ENCODE results near the gene OR52N1. TPM values are rescaled to one million over a fixed set of nuclear protein-coding genes. Genes with fewer than 3 reads are reported as not detected.

Gene OR52N1
- total RNA-seq: not detected
- long read RNA-seq: 0 reads

DNA sequence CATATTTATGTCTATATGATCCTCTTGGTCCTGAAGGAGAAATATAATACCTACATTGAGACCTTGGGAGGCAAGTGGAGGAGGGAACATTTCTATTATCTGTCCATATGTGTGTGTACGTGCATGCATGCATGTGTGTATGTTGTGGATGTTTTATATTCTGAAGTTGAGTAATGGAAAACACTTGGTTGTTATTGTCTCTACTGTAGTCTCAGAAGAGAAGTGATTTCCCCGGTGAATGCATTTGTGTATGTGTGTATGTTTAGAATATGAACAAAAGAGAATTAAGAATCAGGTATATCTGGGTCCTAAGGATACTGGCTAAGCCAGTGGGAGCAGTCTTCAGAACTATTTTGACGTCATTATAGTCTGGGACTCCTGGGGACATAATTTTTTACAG is at the start of gene OR52N1:
OR52N1 (minus strand) TSS at position 101 of the 400 bp plus-strand sequence. CDS start 2,449 bp downstream, outside the sequence.
- Histone ChIP-seq H3K36me3 (no peaks in the 10 kb centered on the region), H3K27ac (no peak within 1 kb of the TSS), H3K4me1 (no peaks in the 10 kb centered on the region), H3K27me3 (no peaks in the 10 kb centered on the region), H3K9me3 (no peaks in the 10 kb centered on the region), H3K4me3 (no peak within 1 kb of the TSS)
- TF ChIP-seq, protein P1, sequence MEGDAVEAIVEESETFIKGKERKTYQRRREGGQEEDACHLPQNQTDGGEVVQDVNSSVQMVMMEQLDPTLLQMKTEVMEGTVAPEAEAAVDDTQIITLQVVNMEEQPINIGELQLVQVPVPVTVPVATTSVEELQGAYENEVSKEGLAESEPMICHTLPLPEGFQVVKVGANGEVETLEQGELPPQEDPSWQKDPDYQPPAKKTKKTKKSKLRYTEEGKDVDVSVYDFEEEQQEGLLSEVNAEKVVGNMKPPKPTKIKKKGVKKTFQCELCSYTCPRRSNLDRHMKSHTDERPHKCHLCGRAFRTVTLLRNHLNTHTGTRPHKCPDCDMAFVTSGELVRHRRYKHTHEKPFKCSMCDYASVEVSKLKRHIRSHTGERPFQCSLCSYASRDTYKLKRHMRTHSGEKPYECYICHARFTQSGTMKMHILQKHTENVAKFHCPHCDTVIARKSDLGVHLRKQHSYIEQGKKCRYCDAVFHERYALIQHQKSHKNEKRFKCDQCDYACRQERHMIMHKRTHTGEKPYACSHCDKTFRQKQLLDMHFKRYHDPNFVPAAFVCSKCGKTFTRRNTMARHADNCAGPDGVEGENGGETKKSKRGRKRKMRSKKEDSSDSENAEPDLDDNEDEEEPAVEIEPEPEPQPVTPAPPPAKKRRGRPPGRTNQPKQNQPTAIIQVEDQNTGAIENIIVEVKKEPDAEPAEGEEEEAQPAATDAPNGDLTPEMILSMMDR (IDR thresholded peaks at IDR 0.05): no peak
- TF ChIP-seq POLR2A (IDR thresholded peaks at IDR 0.05): no peak
- DNase-seq (no peak), ATAC-seq (no peak)
- intact Hi-C loops (cut with DNase I): no loop called here
- WGBS (ENCODE audit: insufficient coverage, low coverage, low lambda C conversion rate, missing lambda C conversion rate): 56% methylated on average over 3 of the region's 3 CpGs

DNA sequence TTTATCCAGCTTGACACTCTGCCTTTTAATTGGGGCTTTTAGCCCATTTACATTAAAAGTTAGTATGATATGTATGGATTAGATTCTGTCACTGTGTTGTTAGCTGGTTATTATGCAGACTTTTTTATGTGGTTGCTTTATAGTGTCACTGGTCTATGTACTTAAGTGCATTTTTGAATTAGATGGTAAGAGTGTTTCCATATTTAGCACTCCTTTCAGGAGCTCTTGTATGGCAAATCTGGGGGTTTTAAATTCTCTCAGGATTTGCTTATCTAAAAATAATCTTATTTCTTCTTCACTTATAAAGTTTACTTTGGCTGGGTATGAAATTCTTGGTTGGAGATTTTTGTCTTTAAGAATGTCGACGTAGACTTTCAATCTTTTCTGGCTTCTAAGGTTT is 46.6 kb upstream of the OR52N1 start:
- Histone ChIP-seq H3K4me3 (no peak overlapping the region), H3K27ac (no peak overlapping the region), H3K9me3 (no peaks in the 10 kb centered on the region), H3K36me3 (no peaks in the 10 kb centered on the region), H3K4me1 (no peaks in the 10 kb centered on the region), H3K27me3 (no peaks in the 10 kb centered on the region)
- TF ChIP-seq POLR2A (IDR thresholded peaks at IDR 0.05): no peak
- TF ChIP-seq, protein P1 (IDR thresholded peaks at IDR 0.05): no peak
- ATAC-seq (no peak), DNase-seq (no peak)
- 92% methylated on average over 2 of the region's 2 CpGs for WGBS (ENCODE audit: insufficient coverage, low coverage, low lambda C conversion rate, missing lambda C conversion rate)
- intact Hi-C loops (cut with DNase I): no loop called here

DNA sequence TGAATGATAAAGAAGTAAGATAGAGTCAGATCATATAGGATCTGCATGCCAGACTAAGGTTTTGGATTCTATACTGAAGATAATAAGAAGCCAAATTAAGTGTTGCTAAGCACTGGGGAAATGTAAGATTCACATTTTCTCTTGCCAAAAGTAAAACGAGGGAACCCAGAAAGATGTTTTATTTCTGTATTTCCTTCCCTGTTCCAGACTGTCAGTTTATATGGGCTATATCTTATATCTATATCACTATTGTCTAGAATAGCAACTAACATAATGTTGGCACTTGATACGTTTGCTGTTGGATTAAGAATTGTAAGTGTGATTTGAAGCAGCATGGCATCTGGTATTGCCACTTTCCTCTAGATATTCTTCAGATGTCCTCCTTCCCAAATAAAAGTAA is 42.4 kb upstream of the OR52N1 start:
- 25% methylated on average over 2 of the region's 2 CpGs for WGBS (ENCODE audit: insufficient coverage, low coverage, low lambda C conversion rate, missing lambda C conversion rate)
- H3K27me3 ChIP-seq: no peaks in the 10 kb centered on the region
- H3K36me3 ChIP-seq: no peaks in the 10 kb centered on the region
- DNase-seq (no peak), ATAC-seq (no peak)
- no peak overlapping the region for H3K27ac ChIP-seq
- no peaks in the 10 kb centered on the region for H3K4me1 ChIP-seq
- intact Hi-C loops (cut with DNase I): no loop called here
- TF ChIP-seq POLR2A (IDR thresholded peaks at IDR 0.05): no peak
- TF ChIP-seq, protein P1 (IDR thresholded peaks at IDR 0.05): no peak
- no peak overlapping the region for H3K4me3 ChIP-seq
- no peaks in the 10 kb centered on the region for H3K9me3 ChIP-seq

DNA sequence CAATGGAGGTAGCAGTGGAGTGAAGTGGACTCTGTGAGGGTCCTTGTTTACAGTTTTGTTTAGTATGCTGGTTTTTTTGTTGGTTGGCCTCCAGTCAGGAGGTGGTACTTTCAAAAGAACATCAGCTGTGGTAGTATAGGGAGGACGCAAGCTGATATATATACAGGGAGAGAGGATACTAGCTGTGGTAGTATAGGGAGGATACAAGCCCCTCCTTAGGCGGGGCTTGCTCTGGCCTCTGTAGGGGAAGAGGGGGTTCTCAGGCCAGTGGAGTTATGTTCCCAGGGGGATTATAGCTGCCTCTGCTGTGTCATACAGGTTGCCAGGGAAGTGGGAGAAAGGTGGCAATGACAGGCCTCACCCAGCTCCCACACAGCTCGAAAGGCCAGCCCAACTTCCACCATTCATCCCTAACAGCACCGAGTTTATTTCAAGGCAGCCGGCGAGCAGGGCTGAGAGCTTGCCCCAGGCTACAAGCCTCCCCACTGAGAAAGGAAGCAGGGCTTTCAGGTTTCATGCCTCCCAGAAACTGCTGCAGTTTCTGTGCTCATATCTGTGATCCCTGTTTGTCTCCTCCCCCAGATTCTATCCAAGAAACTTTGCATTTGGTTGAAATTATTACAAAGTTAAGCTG is 40.2 kb upstream of the OR52N1 start:
- intact Hi-C loops (cut with DNase I): no loop called here
- ATAC-seq: no peak
- Histone ChIP-seq H3K4me1 (no peaks in the 10 kb centered on the region), H3K4me3 (no peak overlapping the region), H3K27me3 (no peaks in the 10 kb centered on the region), H3K36me3 (no peaks in the 10 kb centered on the region), H3K9me3 (no peaks in the 10 kb centered on the region), H3K27ac (no peak overlapping the region)
- 50% methylated on average over 1 of the region's 6 CpGs for WGBS (ENCODE audit: insufficient coverage, low coverage, low lambda C conversion rate, missing lambda C conversion rate)
- TF ChIP-seq, protein P1 (IDR thresholded peaks at IDR 0.05): no peak
- TF ChIP-seq POLR2A (IDR thresholded peaks at IDR 0.05): no peak
- DNase-seq: peak in 1 of 3 donors; percentile 22

All from right lobe of liver (tissue), 6 donors.